Measurements from ENCODE around the gene SERPINE1. TPM values are rescaled to one million over a fixed set of nuclear protein-coding genes. Genes with fewer than 3 reads are reported as not detected.

SERPINE1 gene
- total RNA-seq, 2 experiments from 2014 or later: 0.05 to 0.07 TPM

DNA sequence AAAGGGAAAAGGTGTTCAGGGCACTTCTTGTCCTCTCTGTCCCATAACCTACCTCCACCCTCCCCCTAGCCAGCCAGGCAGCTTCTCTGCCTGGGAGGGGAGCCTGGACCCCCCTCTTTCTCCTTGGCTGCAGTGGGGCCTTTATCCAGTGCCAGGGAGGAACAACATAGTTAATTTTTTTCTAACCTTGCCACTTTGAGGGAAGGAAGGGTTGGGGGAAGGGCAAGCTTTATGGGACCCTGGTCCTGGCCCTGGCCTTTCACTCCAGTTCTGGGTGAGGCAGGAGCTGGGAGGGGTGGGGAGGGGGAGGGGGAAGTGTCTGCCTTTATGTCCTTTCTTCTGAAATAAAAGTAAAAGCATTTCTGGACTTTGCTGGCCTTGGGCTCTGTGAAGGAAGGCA, 34.0 kb downstream of the SERPINE1 start:
- ATAC-seq (no peak), DNase-seq (no peak)
- Mint-ChIP-seq H3K36me3 (ENCODE audit: low read depth) (peaks cover 36% of the 10 kb centered on the region), H3K4me3 (no peak overlapping the region), H3K27me3 (peaks cover 18% of the 10 kb centered on the region), H3K27ac (no peak overlapping the region), H3K9me3 (ENCODE audit: low read depth) (no peaks in the 10 kb centered on the region), H3K4me1 (peaks cover 20% of the 10 kb centered on the region)
- intact Hi-C loops (cut with DNase I, micrococcal nuclease): loop anchor here in 1 of 2 experiments (10.0 kb wide), 1 partner anchor 654 kb away; the partner anchor contains the start of gene CUX1
- POLR2A ChIA-PET: interaction anchor here (0.6 kb wide), 1 partner anchor 20 kb away, joined by 3 read pairs; no protein-coding TSS in a partner anchor
- CTCF ChIA-PET: interaction anchor here (0.9 to 1.2 kb wide), 2 partner anchors 10 to 17 kb away, joined by 3 to 7 read pairs; no protein-coding TSS in a partner anchor

DNA sequence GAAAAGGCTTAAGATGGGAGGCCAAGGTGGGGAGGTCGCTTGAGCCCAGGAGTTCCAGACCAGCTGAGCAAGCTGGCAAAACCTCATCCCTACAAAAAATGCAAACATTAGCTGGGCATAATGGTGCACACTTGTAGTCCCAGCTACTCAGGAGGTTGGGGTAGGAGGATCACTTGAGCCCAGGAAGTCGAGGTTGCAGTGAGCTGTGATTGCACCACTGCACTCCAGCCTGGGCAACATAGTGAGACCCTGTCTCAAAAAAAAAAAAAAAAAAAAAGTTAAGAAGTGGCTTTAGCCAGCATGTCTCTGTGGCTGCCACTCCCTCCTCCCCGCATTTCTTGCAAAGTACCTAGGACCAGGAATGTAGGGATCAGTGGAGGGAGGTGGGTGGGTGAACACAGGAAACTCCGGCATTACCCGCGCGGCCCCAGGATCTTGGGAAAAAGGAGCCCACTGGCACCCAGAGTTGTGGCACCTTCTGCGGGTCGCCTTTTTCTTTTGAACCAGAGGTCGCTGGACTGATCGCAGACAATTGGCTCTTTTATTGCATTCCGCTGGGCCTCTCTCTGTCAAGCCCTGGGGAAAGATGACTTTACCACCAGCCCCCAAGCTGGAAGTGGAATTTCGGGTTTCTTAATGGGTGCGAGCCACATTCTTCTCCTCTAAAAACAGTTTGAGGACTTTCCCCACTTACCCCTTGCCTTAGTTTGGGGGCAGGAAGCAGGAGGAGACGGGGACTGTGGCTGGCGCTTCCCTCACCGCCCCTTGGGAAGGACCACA, 35.0 kb downstream of the SERPINE1 start:
- intact Hi-C loops (cut with DNase I, micrococcal nuclease): loop anchor here in 1 of 2 experiments (10.0 kb wide), 1 partner anchor 653 kb away; the partner anchor contains the start of gene CUX1
- Mint-ChIP-seq H3K27ac (no peak overlapping the region), H3K4me3 (peak overlapping the region; percentile 41), H3K9me3 (ENCODE audit: low read depth) (no peaks in the 10 kb centered on the region), H3K4me1 (peaks cover 28% of the 10 kb centered on the region), H3K36me3 (ENCODE audit: low read depth) (peaks cover 35% of the 10 kb centered on the region), H3K27me3 (peaks cover 26% of the 10 kb centered on the region)
- no peak for DNase-seq
- ChIA-PET CTCF (interaction anchor here (0.9 kb wide), 1 partner anchor 9 kb away, joined by 3 read pairs; no protein-coding TSS in a partner anchor), POLR2A (no interaction called here)
- ATAC-seq: no peak

DNA sequence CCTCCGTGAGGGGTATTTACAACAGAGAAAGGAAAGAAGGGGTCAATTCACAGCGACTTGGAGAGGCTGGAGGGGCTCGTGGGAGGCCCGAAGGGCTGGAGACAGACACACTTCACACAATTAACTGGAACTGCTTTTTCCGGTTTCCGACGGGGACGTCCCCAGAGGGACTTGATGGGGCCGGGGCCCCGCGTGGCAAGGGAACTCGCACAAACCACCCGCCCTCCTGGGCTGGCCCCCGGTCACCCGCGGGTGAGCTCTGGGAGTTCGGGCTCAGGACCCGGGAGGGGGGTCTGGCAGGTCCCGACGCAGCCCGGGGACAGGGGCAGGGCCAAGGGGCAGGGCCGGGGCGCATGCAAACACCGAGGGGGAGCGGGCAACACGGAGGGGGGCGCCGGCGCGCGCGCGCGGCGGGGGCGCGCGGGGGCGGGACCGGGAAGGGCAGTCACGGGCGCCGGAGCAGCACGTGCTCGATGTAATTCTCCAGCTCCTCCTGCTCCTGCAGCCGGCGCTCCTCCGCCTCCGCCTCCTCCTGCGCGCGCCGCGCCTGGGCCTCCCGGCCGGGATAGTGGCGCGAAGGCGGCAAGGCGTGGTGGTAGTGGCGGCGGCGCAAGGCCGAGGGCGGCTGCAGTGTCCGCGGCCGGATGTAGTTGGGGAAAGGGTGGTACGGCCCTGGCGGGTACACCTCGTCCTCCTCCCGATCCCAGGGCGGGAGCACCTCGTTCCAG, 35.8 kb downstream of the SERPINE1 start:
- intact Hi-C loops (cut with DNase I, micrococcal nuclease): loop anchor here in 1 of 2 experiments (1.0 to 10.0 kb wide), 2 partner anchors 8 to 652 kb away; partner anchors contain the start of genes AP1S1 and CUX1
- Mint-ChIP-seq H3K27ac (no peak overlapping the region), H3K27me3 (peaks cover 35% of the 10 kb centered on the region), H3K4me3 (peak overlapping the region; percentile 41), H3K9me3 (ENCODE audit: low read depth) (no peaks in the 10 kb centered on the region), H3K4me1 (peaks cover 36% of the 10 kb centered on the region), H3K36me3 (ENCODE audit: low read depth) (peaks cover 28% of the 10 kb centered on the region)
- no peak for ATAC-seq
- ChIA-PET CTCF (interaction anchor here (0.8 to 1.0 kb wide), 2 partner anchors 19 to 30 kb away, joined by 3 read pairs; no protein-coding TSS in a partner anchor), POLR2A (interaction anchor here (0.8 kb wide), 1 partner anchor 81 kb away, joined by 4 read pairs; no protein-coding TSS in a partner anchor)
- peak; percentile 51 for DNase-seq

DNA sequence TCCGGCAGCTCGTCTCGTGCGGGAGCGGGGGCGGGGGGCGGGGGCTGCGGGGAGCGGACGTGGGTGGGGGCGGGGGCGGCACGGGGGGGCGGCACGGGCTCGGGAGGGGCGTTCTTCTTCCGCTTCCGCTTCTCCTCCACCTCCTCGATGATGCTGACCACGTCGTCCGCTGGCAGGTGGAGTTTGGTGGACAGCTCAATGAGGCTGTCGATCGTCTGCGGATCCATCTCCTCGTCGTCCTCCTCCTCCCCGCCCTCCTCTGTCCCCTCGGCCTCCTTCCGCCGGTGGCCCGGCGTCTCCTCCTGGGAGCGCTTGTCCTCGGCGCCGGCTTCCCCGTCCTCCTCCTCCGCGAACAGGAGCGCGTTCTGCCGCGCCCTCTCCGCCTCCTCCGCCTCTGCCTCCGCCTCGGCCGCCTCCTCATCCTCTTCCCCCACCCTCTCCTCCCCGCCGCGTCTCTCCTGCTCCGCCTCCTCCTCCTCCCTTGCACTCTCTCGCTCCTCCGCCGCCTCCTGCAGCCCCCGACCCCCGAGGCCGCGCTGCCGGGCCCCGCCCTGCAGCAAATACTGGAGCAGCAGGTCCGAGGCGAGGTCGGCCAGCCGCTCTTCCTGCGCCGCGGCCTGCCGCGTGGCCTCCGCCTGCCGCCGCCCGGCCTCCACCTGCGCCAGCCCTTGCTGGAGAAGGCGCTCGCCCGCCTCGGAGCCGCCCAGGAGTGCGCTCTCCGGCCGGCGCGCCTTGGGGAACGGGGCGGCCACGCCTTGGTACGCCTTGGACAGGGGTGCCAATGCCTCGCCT, 36.6 kb downstream of the SERPINE1 start:
- DNase-seq (peak; percentile 46), ATAC-seq (no peak)
- H3K27me3 Mint-ChIP-seq: peaks cover 39% of the 10 kb centered on the region
- POLR2A ChIA-PET: interaction anchor here (0.8 kb wide), 1 partner anchor 81 kb away, joined by 4 read pairs; no protein-coding TSS in a partner anchor
- peaks cover 41% of the 10 kb centered on the region for H3K4me1 Mint-ChIP-seq
- intact Hi-C loops (cut with DNase I, micrococcal nuclease): loop anchor here in 1 of 2 experiments (1.0 to 10.0 kb wide), 2 partner anchors 9 to 651 kb away; partner anchors contain the start of genes AP1S1 and CUX1
- peaks cover 24% of the 10 kb centered on the region for H3K36me3 Mint-ChIP-seq (ENCODE audit: low read depth)
- H3K4me3 Mint-ChIP-seq: peak overlapping the region; percentile 54
- CTCF ChIA-PET: interaction anchor here (0.8 to 1.0 kb wide), 2 partner anchors 19 to 29 kb away, joined by 3 read pairs; no protein-coding TSS in a partner anchor
- H3K9me3 Mint-ChIP-seq (ENCODE audit: low read depth): no peaks in the 10 kb centered on the region
- no peak overlapping the region for H3K27ac Mint-ChIP-seq

DNA sequence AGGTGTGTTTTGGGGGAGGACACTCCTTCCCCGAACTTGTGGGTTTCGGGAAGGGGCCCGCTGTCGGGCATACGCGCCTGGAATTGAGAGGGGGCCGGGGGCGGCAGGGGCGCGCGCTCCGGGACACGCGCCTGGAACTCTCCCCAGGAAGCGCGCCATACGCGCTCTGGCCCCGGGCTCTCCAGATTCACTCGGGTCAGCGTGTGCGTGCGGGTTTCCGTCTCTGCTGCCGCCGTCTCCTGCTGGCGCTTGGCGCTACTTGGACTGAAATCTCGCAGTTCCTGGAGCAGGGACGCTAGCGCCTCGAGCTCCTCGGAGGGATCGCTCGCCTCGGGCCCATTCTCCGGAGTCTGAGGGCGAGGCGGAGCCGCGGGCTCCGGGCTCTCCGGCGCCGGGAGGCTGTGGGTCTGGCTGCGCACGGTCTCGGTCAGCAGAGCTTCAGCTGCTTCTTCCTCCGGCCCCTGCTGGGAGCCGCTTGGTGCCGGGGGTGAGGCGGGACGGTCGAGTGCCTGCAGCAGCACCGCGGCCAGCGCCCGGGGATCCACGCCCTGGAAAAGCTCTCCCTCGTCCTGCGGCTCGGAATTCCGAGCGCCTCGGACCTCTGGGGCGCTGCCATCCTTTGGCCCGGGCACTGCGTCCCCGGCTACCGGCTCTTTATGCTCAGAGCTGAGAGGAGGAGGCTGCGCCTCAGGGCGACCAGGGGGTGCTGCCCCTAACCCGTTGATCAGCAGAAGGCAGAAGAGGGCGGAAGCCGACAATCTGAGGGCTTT, 37.4 kb downstream of the SERPINE1 start:
- H3K9me3 Mint-ChIP-seq (ENCODE audit: low read depth): no peaks in the 10 kb centered on the region
- DNase-seq (peak; percentile 42), ATAC-seq (no peak)
- no peak overlapping the region for H3K4me3 Mint-ChIP-seq
- H3K4me1 Mint-ChIP-seq: peaks cover 47% of the 10 kb centered on the region
- POLR2A ChIA-PET: no interaction called here
- H3K27me3 Mint-ChIP-seq: peaks cover 44% of the 10 kb centered on the region
- no peak overlapping the region for H3K27ac Mint-ChIP-seq
- intact Hi-C loops (cut with DNase I, micrococcal nuclease): loop anchor here in 1 of 2 experiments (10.0 kb wide), 1 partner anchor 651 kb away; the partner anchor contains the start of gene CUX1
- CTCF ChIA-PET: no interaction called here
- H3K36me3 Mint-ChIP-seq (ENCODE audit: low read depth): peaks cover 16% of the 10 kb centered on the region

DNA sequence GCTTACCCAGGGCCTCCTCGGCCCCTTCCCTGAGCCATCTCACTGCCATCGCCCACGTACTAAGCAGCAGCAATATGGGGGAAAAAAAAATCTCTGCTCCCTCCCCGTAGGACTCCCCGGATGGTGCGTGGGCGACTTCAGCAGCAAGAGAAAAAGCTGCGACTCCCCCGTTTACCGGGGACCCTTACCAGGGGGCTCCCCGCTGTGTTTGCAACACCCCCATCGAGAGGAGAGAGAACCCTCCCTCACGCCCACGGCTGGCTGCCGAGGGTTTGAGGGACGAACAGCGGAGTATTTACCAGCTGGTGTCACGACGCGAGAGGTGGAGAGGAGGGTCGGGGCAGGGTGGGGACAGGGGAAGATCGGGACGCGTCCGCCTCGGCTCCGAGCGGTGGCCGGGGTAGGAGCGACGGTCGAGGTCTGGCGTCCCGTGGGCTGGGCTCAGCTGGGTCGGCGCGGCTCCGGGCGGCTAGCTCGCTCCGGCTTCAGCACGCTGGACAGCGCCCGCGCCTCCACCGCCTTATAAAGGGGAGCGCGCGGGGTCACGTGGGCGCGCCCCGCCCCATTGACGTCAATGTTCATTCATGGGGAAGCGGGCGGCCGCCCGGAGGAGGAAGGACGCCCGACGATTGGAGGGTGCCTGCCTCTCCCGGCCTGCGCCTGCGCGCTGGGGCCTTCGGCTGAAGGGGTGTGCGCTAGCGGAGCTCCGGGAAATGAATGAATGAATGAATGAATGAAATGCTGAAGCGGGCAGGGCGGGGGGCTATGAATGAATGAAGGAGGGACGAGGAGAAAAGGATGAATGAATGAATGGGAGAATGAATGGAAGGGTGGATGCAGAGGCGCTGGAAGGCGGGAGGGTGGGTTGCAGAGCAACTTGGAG, 38.4 kb downstream of the SERPINE1 start, which contains the start of gene VGF:
Gene VGF (minus strand): TSS at position 495 of the 883 bp plus-strand sequence. CDS start 726 bp downstream, outside the sequence.
- ChIA-PET CTCF (interaction anchor here (0.6 to 1.5 kb wide), 11 partner anchors 8 to 1741 kb away, joined by 3 to 8 read pairs (median 3); no protein-coding TSS in a partner anchor), POLR2A (interaction anchor here (0.6 to 1.3 kb wide), 4 partner anchors 9 to 1300 kb away, joined by 3 to 5 read pairs (median 4); partner anchors contain the start of gene TRIM56)
- H3K27me3 Mint-ChIP-seq: peaks cover 52% of the 10 kb centered on the region
- H3K4me3 Mint-ChIP-seq: peak within 1 kb of the TSS; percentile 66
- intact Hi-C loops (cut with DNase I, micrococcal nuclease): loop anchor here in 1 of 2 experiments (5.0 to 10.0 kb wide), 2 partner anchors 278 to 649 kb away; partner anchors contain the start of genes CUX1 and UFSP1
- DNase-seq: peak; percentile 97
- peaks cover 5% of the 10 kb centered on the region for H3K36me3 Mint-ChIP-seq (ENCODE audit: low read depth)
- H3K27ac Mint-ChIP-seq: peak within 1 kb of the TSS; percentile 38
- peaks cover 57% of the 10 kb centered on the region for H3K4me1 Mint-ChIP-seq
- ATAC-seq: peak; percentile 79
- no peaks in the 10 kb centered on the region for H3K9me3 Mint-ChIP-seq (ENCODE audit: low read depth)

DNA sequence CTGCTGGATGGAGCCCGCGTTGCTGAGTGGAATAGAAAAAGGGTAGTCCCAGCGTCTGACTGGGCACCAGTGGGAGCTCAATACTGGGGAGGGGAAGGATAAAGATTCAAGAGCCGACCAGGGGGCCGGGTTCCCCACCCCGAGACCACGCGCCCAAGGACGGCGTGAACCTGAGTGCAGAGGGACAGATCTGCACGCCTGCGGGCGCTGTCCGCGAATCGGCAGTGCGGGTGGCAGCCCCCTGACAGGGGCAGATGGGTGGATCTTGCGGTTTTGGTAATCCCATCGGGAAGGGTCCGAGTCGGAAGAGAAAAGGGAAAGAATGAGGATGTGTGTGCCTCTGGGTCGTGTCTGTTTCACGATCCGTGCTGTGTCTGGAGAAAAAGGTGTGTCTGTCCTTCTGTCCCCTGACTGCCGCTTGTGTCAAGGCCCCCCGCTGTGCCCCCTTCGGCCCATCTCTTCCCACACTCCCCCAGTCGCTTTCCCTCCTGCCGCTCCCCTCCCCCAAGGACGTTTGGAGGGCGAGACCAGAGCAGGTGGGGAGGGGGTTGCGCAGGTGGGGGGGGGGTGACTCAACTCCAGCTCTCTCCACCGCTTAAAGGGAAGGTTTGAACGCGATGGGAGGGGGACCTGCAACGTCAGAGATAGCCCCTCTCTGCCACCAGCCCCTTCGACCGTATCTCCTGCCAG, 39.2 kb downstream of the SERPINE1 start:
- Mint-ChIP-seq H3K9me3 (ENCODE audit: low read depth) (no peaks in the 10 kb centered on the region), H3K4me3 (peak overlapping the region; percentile 66), H3K36me3 (ENCODE audit: low read depth) (peaks cover 2% of the 10 kb centered on the region), H3K4me1 (peaks cover 65% of the 10 kb centered on the region), H3K27me3 (peaks cover 60% of the 10 kb centered on the region), H3K27ac (no peak overlapping the region)
- intact Hi-C loops (cut with DNase I, micrococcal nuclease): loop anchor here in 1 of 2 experiments (5.0 to 10.0 kb wide), 2 partner anchors 279 to 649 kb away; partner anchors contain the start of genes CUX1 and UFSP1
- ChIA-PET POLR2A (interaction anchor here (1.2 to 1.3 kb wide), 2 partner anchors 8 to 81 kb away, joined by 4 to 5 read pairs; partner anchors contain the start of gene TRIM56), CTCF (interaction anchor here (0.6 to 1.5 kb wide), 8 partner anchors 8 to 1742 kb away, joined by 3 to 8 read pairs (median 4); no protein-coding TSS in a partner anchor)
- DNase-seq: no peak
- no peak for ATAC-seq

DNA sequence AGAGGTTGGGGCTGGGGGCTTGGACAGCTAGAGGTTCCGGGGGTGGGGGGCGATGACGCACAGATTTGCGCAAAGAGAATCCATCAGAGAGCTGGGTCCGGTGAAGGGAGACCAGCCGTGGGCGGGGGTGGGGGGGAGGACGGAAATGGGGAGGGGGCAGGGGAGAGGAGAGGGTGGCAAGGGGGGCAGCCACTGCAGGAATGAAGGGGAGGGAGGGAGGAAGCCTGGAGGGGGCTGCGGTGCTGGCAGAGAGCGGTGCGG, 39.7 kb downstream of the SERPINE1 start:
- no peak for ATAC-seq
- no peak for DNase-seq
- Mint-ChIP-seq H3K9me3 (ENCODE audit: low read depth) (no peaks in the 10 kb centered on the region), H3K4me3 (no peak overlapping the region), H3K27ac (no peak overlapping the region), H3K4me1 (peaks cover 69% of the 10 kb centered on the region), H3K27me3 (peaks cover 63% of the 10 kb centered on the region), H3K36me3 (ENCODE audit: low read depth) (peaks cover 2% of the 10 kb centered on the region)
- POLR2A ChIA-PET: no interaction called here
- CTCF ChIA-PET: no interaction called here
- intact Hi-C loops (cut with DNase I, micrococcal nuclease): loop anchor here in 1 of 2 experiments (5.0 to 10.0 kb wide), 2 partner anchors 279 to 648 kb away; partner anchors contain the start of genes CUX1 and UFSP1

All from activated CD4-positive, alpha-beta T cell treated with anti-CD3 and anti-CD28 coated beads for 36 hours (primary cell).